ENCODE results near the gene STYXL1.

Gene STYXL1

GRCh38 chr7:75987026-75987804, 60.6 kb downstream of the STYXL1 start:
- H3K27me3 ChIP-seq (ENCODE audit: control insufficient read depth in 1 of 2, insufficient read depth in 2 of 2, low read length in 2 of 2) = no peaks in the 10 kb centered on the region
- H3K4me3 ChIP-seq (ENCODE audit: low read depth in 1 of 2, low read length in 2 of 2) = no peak overlapping the region
- no peaks in the 10 kb centered on the region for H3K9me3 ChIP-seq (ENCODE audit: control insufficient read depth in 1 of 2, low read length in 2 of 2)
- no peak overlapping the region for H3K27ac ChIP-seq (ENCODE audit: low read depth, low read length)
- peaks cover 19 to 59% of the 10 kb centered on the region in 2 donors for H3K36me3 ChIP-seq (ENCODE audit: control insufficient read depth in 1 of 2, insufficient read depth in 2 of 2, low read length in 2 of 2)
- peaks cover 15 to 18% of the 10 kb centered on the region in 2 donors for H3K4me1 ChIP-seq (ENCODE audit: control insufficient read depth in 1 of 2, insufficient read depth in 2 of 2, low read length in 2 of 2)
- H3K9ac ChIP-seq (ENCODE audit: low read depth in 1 of 2, low read length in 2 of 2) = no peak overlapping the region

GRCh38 chr7:75986147-75986781, 61.5 kb downstream of the STYXL1 start:
- no peaks in the 10 kb centered on the region for H3K27me3 ChIP-seq (ENCODE audit: control insufficient read depth in 1 of 2, insufficient read depth in 2 of 2, low read length in 2 of 2)
- H3K9me3 ChIP-seq (ENCODE audit: control insufficient read depth in 1 of 2, low read length in 2 of 2) = no peaks in the 10 kb centered on the region
- no peak overlapping the region for H3K9ac ChIP-seq (ENCODE audit: low read depth in 1 of 2, low read length in 2 of 2)
- peak overlapping the region; percentile 32 for H3K27ac ChIP-seq (ENCODE audit: low read depth, low read length)
- H3K4me1 ChIP-seq (ENCODE audit: control insufficient read depth in 1 of 2, insufficient read depth in 2 of 2, low read length in 2 of 2) = peaks cover 15 to 18% of the 10 kb centered on the region in 2 donors
- no peak overlapping the region for H3K4me3 ChIP-seq (ENCODE audit: low read depth in 1 of 2, low read length in 2 of 2)
- H3K36me3 ChIP-seq (ENCODE audit: control insufficient read depth in 1 of 2, insufficient read depth in 2 of 2, low read length in 2 of 2) = peaks cover 28 to 68% of the 10 kb centered on the region in 2 donors

GRCh38 chr7:75985518-75986146, 62.2 kb downstream of the STYXL1 start:
- H3K27me3 ChIP-seq (ENCODE audit: control insufficient read depth in 1 of 2, insufficient read depth in 2 of 2, low read length in 2 of 2) = no peaks in the 10 kb centered on the region
- no peak overlapping the region for H3K4me3 ChIP-seq (ENCODE audit: low read depth in 1 of 2, low read length in 2 of 2)
- H3K9ac ChIP-seq (ENCODE audit: low read depth in 1 of 2, low read length in 2 of 2) = no peak overlapping the region
- no peaks in the 10 kb centered on the region for H3K9me3 ChIP-seq (ENCODE audit: control insufficient read depth in 1 of 2, low read length in 2 of 2)
- H3K4me1 ChIP-seq (ENCODE audit: control insufficient read depth in 1 of 2, insufficient read depth in 2 of 2, low read length in 2 of 2) = peaks cover 17 to 21% of the 10 kb centered on the region in 2 donors
- H3K36me3 ChIP-seq (ENCODE audit: control insufficient read depth in 1 of 2, insufficient read depth in 2 of 2, low read length in 2 of 2) = peaks cover 28 to 75% of the 10 kb centered on the region in 2 donors
- no peak overlapping the region for H3K27ac ChIP-seq (ENCODE audit: low read depth, low read length)

- peaks cover 28 to 80% of the 10 kb centered on the region in 2 donors for H3K36me3 ChIP-seq (ENCODE audit: control insufficient read depth in 1 of 2, insufficient read depth in 2 of 2, low read length in 2 of 2)
- peaks cover 21 to 26% of the 10 kb centered on the region in 2 donors for H3K4me1 ChIP-seq (ENCODE audit: control insufficient read depth in 1 of 2, insufficient read depth in 2 of 2, low read length in 2 of 2)
- H3K27me3 ChIP-seq (ENCODE audit: control insufficient read depth in 1 of 2, insufficient read depth in 2 of 2, low read length in 2 of 2) = no peaks in the 10 kb centered on the region
- no peak overlapping the region for H3K27ac ChIP-seq (ENCODE audit: low read depth, low read length)
- H3K4me3 ChIP-seq (ENCODE audit: low read depth in 1 of 2, low read length in 2 of 2) = no peak overlapping the region
- no peak overlapping the region for H3K9ac ChIP-seq (ENCODE audit: low read depth in 1 of 2, low read length in 2 of 2)
- no peaks in the 10 kb centered on the region for H3K9me3 ChIP-seq (ENCODE audit: control insufficient read depth in 1 of 2, low read length in 2 of 2)
Measured at GRCh38 chr7:75985009-75985517, 62.7 kb downstream of the STYXL1 start.

GRCh38 chr7:75984130-75985008, 63.4 kb downstream of the STYXL1 start:
- Histone ChIP-seq H3K4me1 (ENCODE audit: control insufficient read depth in 1 of 2, insufficient read depth in 2 of 2, low read length in 2 of 2) (peaks cover 24 to 31% of the 10 kb centered on the region in 2 donors), H3K9me3 (ENCODE audit: control insufficient read depth in 1 of 2, low read length in 2 of 2) (no peaks in the 10 kb centered on the region), H3K36me3 (ENCODE audit: control insufficient read depth in 1 of 2, insufficient read depth in 2 of 2, low read length in 2 of 2) (peaks cover 32 to 85% of the 10 kb centered on the region in 2 donors), H3K27me3 (ENCODE audit: control insufficient read depth in 1 of 2, insufficient read depth in 2 of 2, low read length in 2 of 2) (no peaks in the 10 kb centered on the region), H3K27ac (ENCODE audit: low read depth, low read length) (no peak overlapping the region), H3K4me3 (ENCODE audit: low read depth in 1 of 2, low read length in 2 of 2) (no peak overlapping the region), H3K9ac (ENCODE audit: low read depth in 1 of 2, low read length in 2 of 2) (no peak overlapping the region)

- H3K27ac ChIP-seq (ENCODE audit: low read depth, low read length) = no peak overlapping the region
- H3K4me1 ChIP-seq (ENCODE audit: control insufficient read depth in 1 of 2, insufficient read depth in 2 of 2, low read length in 2 of 2) = peaks cover 28 to 37% of the 10 kb centered on the region in 2 donors
Measured at GRCh38 chr7:75983471-75984129, 64.2 kb downstream of the STYXL1 start.

GRCh38 chr7:75982306-75983064, 65.3 kb downstream of the STYXL1 start:
- no peak overlapping the region for H3K9ac ChIP-seq (ENCODE audit: low read depth in 1 of 2, low read length in 2 of 2)
- H3K27me3 ChIP-seq (ENCODE audit: control insufficient read depth in 1 of 2, insufficient read depth in 2 of 2, low read length in 2 of 2) = no peaks in the 10 kb centered on the region
- H3K9me3 ChIP-seq (ENCODE audit: control insufficient read depth in 1 of 2, low read length in 2 of 2) = no peaks in the 10 kb centered on the region
- H3K4me1 ChIP-seq (ENCODE audit: control insufficient read depth in 1 of 2, insufficient read depth in 2 of 2, low read length in 2 of 2) = peaks cover 28 to 37% of the 10 kb centered on the region in 2 donors
- H3K27ac ChIP-seq (ENCODE audit: low read depth, low read length) = no peak overlapping the region
- H3K36me3 ChIP-seq (ENCODE audit: control insufficient read depth in 1 of 2, insufficient read depth in 2 of 2, low read length in 2 of 2) = peaks cover 35 to 82% of the 10 kb centered on the region in 2 donors
- no peak overlapping the region for H3K4me3 ChIP-seq (ENCODE audit: low read depth in 1 of 2, low read length in 2 of 2)

More at GRCh38 chr7:75983471-75984129, 64.2 kb downstream of the STYXL1 start:
- Histone ChIP-seq H3K9me3 (ENCODE audit: control insufficient read depth in 1 of 2, low read length in 2 of 2) (no peaks in the 10 kb centered on the region), H3K36me3 (ENCODE audit: control insufficient read depth in 1 of 2, insufficient read depth in 2 of 2, low read length in 2 of 2) (peaks cover 35 to 89% of the 10 kb centered on the region in 2 donors), H3K9ac (ENCODE audit: low read depth in 1 of 2, low read length in 2 of 2) (no peak overlapping the region), H3K27me3 (ENCODE audit: control insufficient read depth in 1 of 2, insufficient read depth in 2 of 2, low read length in 2 of 2) (no peaks in the 10 kb centered on the region), H3K4me3 (ENCODE audit: low read depth in 1 of 2, low read length in 2 of 2) (no peak overlapping the region)

GRCh38 chr7:75981453-75982305, 66.1 kb downstream of the STYXL1 start:
- H3K9ac ChIP-seq (ENCODE audit: low read depth in 1 of 2, low read length in 2 of 2) = no peak overlapping the region
- H3K27ac ChIP-seq (ENCODE audit: low read depth, low read length) = no peak overlapping the region
- peaks cover 35 to 75% of the 10 kb centered on the region in 2 donors for H3K36me3 ChIP-seq (ENCODE audit: control insufficient read depth in 1 of 2, insufficient read depth in 2 of 2, low read length in 2 of 2)
- no peaks in the 10 kb centered on the region for H3K27me3 ChIP-seq (ENCODE audit: control insufficient read depth in 1 of 2, insufficient read depth in 2 of 2, low read length in 2 of 2)
- peaks cover 28 to 37% of the 10 kb centered on the region in 2 donors for H3K4me1 ChIP-seq (ENCODE audit: control insufficient read depth in 1 of 2, insufficient read depth in 2 of 2, low read length in 2 of 2)
- no peaks in the 10 kb centered on the region for H3K9me3 ChIP-seq (ENCODE audit: control insufficient read depth in 1 of 2, low read length in 2 of 2)
- H3K4me3 ChIP-seq (ENCODE audit: low read depth in 1 of 2, low read length in 2 of 2) = no peak overlapping the region

Measured in duodenal mucosa (tissue), 2 donors.